Measurements from ENCODE around the gene WDR81.

Gene WDR81

DNA sequence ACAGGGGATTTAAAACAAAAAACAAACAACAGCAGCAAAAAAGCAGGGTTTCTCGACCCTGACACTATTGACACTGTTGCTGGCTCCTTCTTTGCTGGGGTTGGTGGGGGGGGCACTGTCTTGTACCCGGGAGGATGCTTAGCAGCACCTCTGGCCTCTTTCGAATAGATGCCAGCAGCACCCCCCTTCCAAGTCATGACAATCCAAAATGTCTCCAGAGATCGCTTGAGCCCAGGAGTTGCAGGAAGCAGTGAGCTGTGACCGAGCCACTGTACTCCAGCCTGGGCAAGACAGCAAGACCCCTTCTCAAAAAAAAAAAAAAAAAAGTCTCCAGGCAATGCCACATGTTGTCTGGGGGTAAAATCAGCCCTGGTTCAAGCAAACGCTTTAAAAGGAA is 57.7 kb downstream of the WDR81 start:
- DNase-seq (ENCODE audit: low read depth), result no peak

DNA sequence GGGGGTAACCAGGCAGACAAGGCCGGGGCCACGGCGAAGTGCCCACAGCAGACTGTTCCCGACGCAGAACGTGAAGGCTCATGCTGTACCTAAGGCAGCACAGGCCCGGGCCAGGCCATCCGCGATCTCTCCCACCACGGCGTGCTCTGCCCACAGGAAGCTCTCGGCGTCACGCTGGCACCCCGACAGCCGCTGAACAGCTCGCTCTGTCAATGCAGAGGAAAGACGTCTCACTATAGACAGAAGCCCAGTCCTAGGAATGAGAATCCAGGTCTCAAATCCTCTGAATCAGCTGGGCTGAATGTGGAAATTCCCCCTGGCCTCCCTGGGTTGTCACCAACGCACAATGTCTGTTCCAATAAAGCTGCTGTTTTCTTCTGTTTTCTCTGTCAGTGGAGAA is 58.8 kb downstream of the WDR81 start:
- DNase-seq (ENCODE audit: low read depth), result no peak

DNA sequence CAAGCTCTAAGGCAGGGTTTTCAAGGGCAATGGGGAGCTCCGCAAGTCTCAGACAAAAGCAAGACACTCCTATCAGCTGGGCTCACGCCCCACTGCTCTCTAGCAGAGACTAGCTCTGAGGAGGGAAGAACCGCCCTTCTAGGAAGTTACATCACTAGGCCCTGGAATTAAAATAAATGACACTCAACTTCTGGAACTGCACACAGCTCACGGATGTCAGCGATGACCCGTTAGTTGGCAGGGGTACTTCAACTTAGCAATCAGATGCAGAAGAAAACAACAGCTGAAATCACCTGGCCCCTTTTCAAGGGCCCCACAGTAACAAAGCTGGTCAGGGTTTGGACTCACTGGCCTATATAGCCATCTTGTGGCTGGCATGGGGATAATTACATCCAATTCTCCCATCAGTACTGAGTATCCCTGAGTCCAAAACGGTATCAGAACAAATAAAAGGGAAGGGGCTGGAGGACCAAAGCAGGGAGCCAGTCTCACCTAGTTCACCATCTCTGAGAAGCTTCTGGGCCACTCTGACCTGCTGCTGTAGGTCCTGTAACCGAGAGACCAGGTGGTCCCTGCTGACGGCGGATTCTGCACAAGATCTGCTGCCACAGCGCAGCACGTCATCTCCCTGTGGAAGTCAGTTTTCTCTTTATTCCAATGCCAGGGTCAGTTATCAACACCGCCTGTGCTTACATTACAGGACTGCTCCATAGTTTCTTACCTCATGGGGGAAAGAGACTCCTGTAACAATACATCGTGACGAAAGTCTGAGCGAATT is 59.5 kb downstream of the WDR81 start:
- DNase-seq (ENCODE audit: low read depth), result peak; percentile 88

DNA sequence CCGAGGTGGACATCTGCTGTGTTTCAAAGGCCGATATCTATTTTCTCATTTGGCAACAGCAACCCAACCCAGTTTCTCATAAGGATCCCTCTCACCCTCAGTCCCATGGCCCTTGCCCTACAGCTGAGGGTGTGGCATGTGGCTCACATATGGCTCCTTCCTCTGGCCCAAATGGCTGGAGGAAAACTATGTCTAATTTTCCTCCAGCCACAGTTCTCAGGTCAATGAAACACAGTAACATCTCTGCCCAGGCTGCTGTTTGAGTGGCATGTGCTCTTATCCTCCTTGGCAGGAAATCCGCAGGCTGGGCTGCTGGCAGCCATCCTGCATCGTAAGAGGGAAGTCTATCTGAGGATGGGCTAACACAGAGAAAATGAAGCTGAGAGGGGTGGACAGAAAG is 61.4 kb downstream of the WDR81 start:
- peak; percentile 48 for DNase-seq (ENCODE audit: low read depth)

DNA sequence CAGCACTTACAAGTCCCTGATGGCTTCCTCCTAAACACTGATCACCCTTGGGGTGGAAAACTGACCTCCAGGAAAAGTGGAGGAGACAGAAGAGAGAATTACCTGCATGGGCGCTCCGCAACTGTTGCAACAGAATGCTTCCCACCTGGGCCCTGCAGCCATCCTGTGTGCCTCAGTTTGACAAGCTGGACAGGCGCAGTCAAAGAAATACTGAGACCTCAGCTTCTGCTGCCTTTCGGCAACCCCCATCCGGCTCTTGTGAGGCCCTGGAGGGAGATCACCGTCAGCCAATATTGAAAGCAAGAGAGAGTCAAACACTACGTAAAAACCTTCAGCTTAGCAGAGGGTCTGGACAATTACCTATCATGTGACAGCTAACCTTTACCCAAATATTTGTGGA is 62.2 kb downstream of the WDR81 start:
- no peak for DNase-seq (ENCODE audit: low read depth)

DNA sequence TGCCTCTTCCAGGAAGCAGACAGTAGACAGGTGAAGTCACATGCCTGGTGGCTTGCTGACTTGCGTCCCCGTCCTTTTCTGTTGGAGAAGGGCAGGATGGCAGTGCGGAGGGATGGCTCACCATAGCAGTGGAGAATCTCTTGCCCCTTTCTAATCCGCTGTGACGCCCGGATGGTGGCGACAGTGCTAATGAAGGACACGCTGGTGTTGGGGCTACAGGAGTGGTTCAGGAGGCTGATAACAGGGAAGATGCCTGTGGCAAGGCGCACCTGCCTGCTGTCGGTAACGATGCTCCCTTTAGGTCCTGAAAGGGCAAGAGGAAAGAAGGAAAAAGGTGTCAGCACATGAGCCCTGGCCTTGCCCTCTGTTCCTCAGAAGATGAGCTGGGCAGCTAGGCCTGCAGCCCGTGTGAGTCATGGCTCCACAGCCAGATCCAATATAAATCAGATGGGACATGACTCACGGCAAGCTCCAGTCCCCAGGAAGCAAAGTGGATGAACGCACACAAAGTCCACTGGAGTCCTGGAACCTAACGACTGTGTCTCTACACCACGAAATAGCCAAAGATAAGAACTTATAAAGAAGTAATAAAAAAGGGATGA is 62.9 kb downstream of the WDR81 start:
- DNase-seq (ENCODE audit: low read depth), result peak; percentile 80

Data from fibroblast of the conjunctiva (primary cell).